ENCODE measurements around the gene TPD52L1. TPM values are rescaled to one million over a fixed set of nuclear protein-coding genes. Genes with fewer than 3 reads are reported as not detected.

Gene TPD52L1
- total and polyA plus RNA-seq, 2 of the 13 experiments (the other 11 are each of a cell fraction or from before 2014, with no cell fraction given): 0.49 to 0.53 TPM

DNA sequence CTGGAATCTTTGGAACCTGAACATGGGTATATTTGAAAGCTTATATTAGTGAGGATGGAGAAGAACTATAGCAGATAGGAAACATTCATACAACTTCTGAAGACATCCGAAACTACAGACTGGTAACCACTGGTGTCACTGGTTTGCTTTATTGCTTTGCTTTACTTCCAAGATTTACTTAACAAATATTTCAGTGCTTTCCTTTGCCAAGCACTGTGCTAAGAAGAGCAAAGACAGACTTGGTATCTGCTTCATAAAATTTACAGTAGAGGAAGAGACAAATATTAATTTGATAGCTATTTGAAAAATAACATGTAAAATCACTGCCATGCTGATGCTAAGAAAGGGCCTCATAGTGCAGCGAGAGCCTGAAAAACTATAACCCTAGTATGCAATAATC is 1.8 kb downstream of the TPD52L1 start (continued):
- TF ChIP-seq ZNF337 (CRISPR knock-in tag; IDR thresholded peaks at IDR 0.05; ENCODE audit: borderline replicate concordance, low read depth): no peak
- TF ChIP-seq JUND (CRISPR knock-in tag; IDR thresholded peaks at IDR 0.05): no peak
- TF ChIP-seq ZNF781 (CRISPR knock-in tag; IDR thresholded peaks at IDR 0.05; ENCODE audit: borderline replicate concordance, not compliant biosample characterization): no peak
- no peak for TF ChIP-seq CENPX (CRISPR knock-in tag; IDR thresholded peaks at IDR 0.05)
- TF ChIP-seq HNF4A (CRISPR knock-in tag; IDR thresholded peaks at IDR 0.05): no peak
- TF ChIP-seq, protein P1, sequence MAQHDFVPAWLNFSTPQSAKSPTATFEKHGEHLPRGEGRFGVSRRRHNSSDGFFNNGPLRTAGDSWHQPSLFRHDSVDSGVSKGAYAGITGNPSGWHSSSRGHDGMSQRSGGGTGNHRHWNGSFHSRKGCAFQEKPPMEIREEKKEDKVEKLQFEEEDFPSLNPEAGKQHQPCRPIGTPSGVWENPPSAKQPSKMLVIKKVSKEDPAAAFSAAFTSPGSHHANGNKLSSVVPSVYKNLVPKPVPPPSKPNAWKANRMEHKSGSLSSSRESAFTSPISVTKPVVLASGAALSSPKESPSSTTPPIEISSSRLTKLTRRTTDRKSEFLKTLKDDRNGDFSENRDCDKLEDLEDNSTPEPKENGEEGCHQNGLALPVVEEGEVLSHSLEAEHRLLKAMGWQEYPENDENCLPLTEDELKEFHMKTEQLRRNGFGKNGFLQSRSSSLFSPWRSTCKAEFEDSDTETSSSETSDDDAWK (CRISPR knock-in tag; IDR thresholded peaks at IDR 0.05): no peak
- no peak for TF ChIP-seq ZNF546 (CRISPR knock-in tag; conservative IDR thresholded peaks at IDR 0.05)

- CTCF ChIA-PET (ENCODE audit: low intra/inter-chr PET ratio, low total read pairs): no interaction called here
- 22% methylated on average over 4 of the region's 4 CpGs for WGBS (ENCODE audit: low lambda C conversion rate)
- DNase-seq (ENCODE audit: low spot score): no peak
- no peaks in the 10 kb centered on the region for H3K9me3 ChIP-seq (ENCODE audit: low read length)
- H4K20me1 ChIP-seq (ENCODE audit: insufficient read depth, low read length): no peaks in the 10 kb centered on the region
- no peaks in the 10 kb centered on the region for H3K79me2 ChIP-seq (ENCODE audit: insufficient read depth, low read length)
- no peaks in the 10 kb centered on the region for H3K36me3 ChIP-seq (replicated peaks in 1 of 2; ENCODE audit: control insufficient read depth in 1 of 2, insufficient read depth in 2 of 2, low read length in 2 of 2)
- POLR2A ChIA-PET: no interaction called here
- intact Hi-C loops (cut with micrococcal nuclease; ENCODE audit: unreplicated experiment): no loop called here
- in situ Hi-C loops (cut with HindIII; ENCODE audit: extremely low pct_ligation_motif_present, low pct_unique_long_range_greater_than_20kb): no loop called here
- no peak overlapping the region for H3K4me2 ChIP-seq (ENCODE audit: low read depth, low read length)
- H3K27ac ChIP-seq (ENCODE audit: extremely low read length, insufficient read depth, low read length): no peak overlapping the region
- H2AFZ ChIP-seq (ENCODE audit: low read length): no peak overlapping the region
- FAIRE-seq: no peak
- H3K4me1 ChIP-seq (ENCODE audit: insufficient read depth, low read length): peaks cover 11% of the 10 kb centered on the region
- H3K9ac ChIP-seq (ENCODE audit: insufficient read depth, low read depth, low read length): no peak overlapping the region
- H3K27me3 ChIP-seq (ENCODE audit: control insufficient read depth in 1 of 2, insufficient read depth in 2 of 2, low read length in 2 of 2): peaks cover 3 to 20% of the 10 kb centered on the region in 2 experiments; a peak in 3 of 5 replicates
- no peak for ATAC-seq
- BruUV-seq (replicated peaks): no TSS peak
- no peak overlapping the region for H3K4me3 ChIP-seq (replicated peaks in 1 of 3; ENCODE audit: insufficient read depth in 1 of 3, low read depth in 2 of 3, low read length in 3 of 3)
- TF ChIP-seq SMAD1 (CRISPR knock-in tag; IDR thresholded peaks at IDR 0.05; ENCODE audit: borderline replicate concordance, low read depth) (no peak), NFRKB (IDR thresholded peaks at IDR 0.05) (no peak), TBL1XR1 (IDR thresholded peaks at IDR 0.05; ENCODE audit: borderline replicate concordance, low read length, partially characterized antibody) (no peak), PITX1 (CRISPR knock-in tag; IDR thresholded peaks at IDR 0.05) (no peak), MIXL1 (CRISPR knock-in tag; IDR thresholded peaks at IDR 0.05) (no peak), THAP7 (CRISPR knock-in tag; IDR thresholded peaks at IDR 0.05) (no peak), ATF1 (CRISPR knock-in tag; IDR thresholded peaks at IDR 0.05) (no peak), POLR2AphosphoS2 (IDR thresholded peaks at IDR 0.05; ENCODE audit: low read depth, low read length) (no peak), MED13 (CRISPR knock-in tag; IDR thresholded peaks at IDR 0.05) (no peak)
- TF ChIP-seq, protein P2, sequence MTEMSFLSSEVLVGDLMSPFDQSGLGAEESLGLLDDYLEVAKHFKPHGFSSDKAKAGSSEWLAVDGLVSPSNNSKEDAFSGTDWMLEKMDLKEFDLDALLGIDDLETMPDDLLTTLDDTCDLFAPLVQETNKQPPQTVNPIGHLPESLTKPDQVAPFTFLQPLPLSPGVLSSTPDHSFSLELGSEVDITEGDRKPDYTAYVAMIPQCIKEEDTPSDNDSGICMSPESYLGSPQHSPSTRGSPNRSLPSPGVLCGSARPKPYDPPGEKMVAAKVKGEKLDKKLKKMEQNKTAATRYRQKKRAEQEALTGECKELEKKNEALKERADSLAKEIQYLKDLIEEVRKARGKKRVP (CRISPR knock-in tag; IDR thresholded peaks at IDR 0.05): no peak
These were observed 2.9 kb downstream of the TPD52L1 start for GRCh38 chr6:125156496-125156895.
